ENCODE data around the gene C16orf82. TPM values are rescaled to one million over a fixed set of nuclear protein-coding genes. Genes with fewer than 3 reads are reported as not detected.

The C16orf82 gene
- polyA plus RNA-seq, 1 of the 3 experiments (the other 2 are of a cell fraction): not detected

GRCh38 chr16:27046958-27047518, 19.7 kb upstream of the C16orf82 start (continued):
- no peak for TF ChIP-seq EZH2phosphoT487 (IDR thresholded peaks at IDR 0.05; ENCODE audit: borderline replicate concordance, low read depth)

GRCh38 chr16:27048316-27048715, 18.4 kb upstream of the C16orf82 start:
- peaks cover 13% of the 10 kb centered on the region for H3K27me3 ChIP-seq (ENCODE audit: insufficient read depth)
- H3K4me3 ChIP-seq (ENCODE audit: low read depth in 2 of 2, low read length in 1 of 2): no peak overlapping the region
- H4K20me1 ChIP-seq (ENCODE audit: insufficient read depth): no peaks in the 10 kb centered on the region
- H3K36me3 ChIP-seq (replicated peaks in 1 of 2; ENCODE audit: control insufficient read depth in 1 of 2, insufficient read depth in 2 of 2, low read length in 1 of 2): no peaks in the 10 kb centered on the region
- ChIA-PET CTCF (no interaction called here), POLR2A (no interaction called here)
- 8% methylated on average over 7 of the region's 7 CpGs for WGBS (ENCODE audit: low lambda C conversion rate)
- DNase-seq: no peak
- H3F3A ChIP-seq (replicated peaks; ENCODE audit: insufficient read depth): no peaks in the 10 kb centered on the region
- no peak overlapping the region for H3K4me2 ChIP-seq
- H3K4me1 ChIP-seq (ENCODE audit: control insufficient read depth in 1 of 2, insufficient read depth in 2 of 2, low read depth in 1 of 2, low read length in 1 of 2): no peaks in the 10 kb centered on the region
- H3K79me2 ChIP-seq (ENCODE audit: insufficient read depth): no peaks in the 10 kb centered on the region
- no peaks in the 10 kb centered on the region for H3K9me3 ChIP-seq
- TF ChIP-seq FOXJ3 (CRISPR knock-in tag; IDR thresholded peaks at IDR 0.05): no peak
- TF ChIP-seq CTCF (IDR thresholded peaks at IDR 0.05): no peak
- TF ChIP-seq SIN3A (IDR thresholded peaks at IDR 0.05; ENCODE audit: borderline replicate concordance, low read depth, low read length): no peak
- TF ChIP-seq USF2 (IDR thresholded peaks at IDR 0.05; ENCODE audit: borderline replicate concordance, low read depth, low read length): no peak
- no peak for TF ChIP-seq NFIC (IDR thresholded peaks at IDR 0.05; ENCODE audit: borderline replicate concordance)
- no peak for TF ChIP-seq SMC3 (IDR thresholded peaks at IDR 0.05; ENCODE audit: low read depth, low read length)
- TF ChIP-seq NRF1 (IDR thresholded peaks at IDR 0.05; ENCODE audit: low read depth, low read length): no peak
- no peak for TF ChIP-seq MEF2A (IDR thresholded peaks at IDR 0.05; ENCODE audit: borderline replicate concordance, low read depth)
- TF ChIP-seq PBX3 (IDR thresholded peaks at IDR 0.05): no peak
- no peak for TF ChIP-seq FOXM1 (IDR thresholded peaks at IDR 0.05; ENCODE audit: low read depth)
- TF ChIP-seq USF1 (IDR thresholded peaks at IDR 0.05; ENCODE audit: borderline replicate concordance, low read depth): no peak
- no peak for TF ChIP-seq GABPA (IDR thresholded peaks at IDR 0.05; ENCODE audit: low read depth)
- no peak for TF ChIP-seq TCF12 (IDR thresholded peaks at IDR 0.05)
- no peak for TF ChIP-seq ZBTB33 (IDR thresholded peaks at IDR 0.05; ENCODE audit: borderline replicate concordance, low read depth)
- no peak for TF ChIP-seq MAX (IDR thresholded peaks at IDR 0.05; ENCODE audit: low read depth)
- TF ChIP-seq RCOR1 (IDR thresholded peaks at IDR 0.05; ENCODE audit: low read length): no peak
- H3K27ac ChIP-seq (ENCODE audit: low read depth in 2 of 2, low read length in 1 of 2): no peak overlapping the region
- no peak overlapping the region for H3K9ac ChIP-seq
- no peak overlapping the region for H2AFZ ChIP-seq (ENCODE audit: low read depth)
- no peaks in the 10 kb centered on the region for H3K9me2 ChIP-seq
